HepG2 (cell line): ENCODE measurements around the gene RRAD. TPM values are rescaled to one million over a fixed set of nuclear protein-coding genes. Genes with fewer than 3 reads are reported as not detected.

ENCODE experiments used
- CBX2 ChIP-seq, 2 experiments: fragments of 200-600 bp in 1 of 2; sonication (generic); formaldehyde crosslinking in 1 of 2; IDR thresholded peaks; 2 replicates each; pipeline versions ENCODE4 v1.7.0 to v1.8.1; 2018 to 2022; ENCODE audit warnings: low read depth in 2 of 2, low read length in 1 of 2, mild to moderate bottlenecking in 1 of 2, missing genetic modification reagents in 1 of 2
- GMEB1 ChIP-seq: sonication (generic); formaldehyde crosslinking; IDR thresholded peaks from 2 replicates; pipeline ENCODE4 v1.5.1; 2020; ENCODE audit warnings: missing genetic modification reagents, mild to moderate bottlenecking, borderline replicate concordance
- NFE2L1 ChIP-seq: sonication (generic); formaldehyde crosslinking; IDR thresholded peaks from 2 replicates; pipeline ENCODE4 v1.4.0; 2020; ENCODE audit warnings: missing genetic modification reagents, mild to moderate bottlenecking, borderline replicate concordance
- NFKBIZ ChIP-seq: IDR thresholded peaks from 2 replicates; pipeline ENCODE4 v1.6.1; 2018; ENCODE audit warnings: missing genetic modification reagents, missing compliant biosample characterization
- PLSCR1 ChIP-seq: sonication (generic); formaldehyde crosslinking; IDR thresholded peaks from 2 replicates; pipeline ENCODE4 v1.5.0; 2020; ENCODE audit warnings: missing genetic modification reagents, mild to moderate bottlenecking, borderline replicate concordance
- POGZ ChIP-seq: sonication (generic); formaldehyde crosslinking; IDR thresholded peaks from 2 replicates; pipeline ENCODE4 v1.4.0; 2020; ENCODE audit warnings: mild to moderate bottlenecking, missing genetic modification reagents
- SATB2 ChIP-seq: sonication (generic); formaldehyde crosslinking; IDR thresholded peaks from 2 replicates; pipeline ENCODE4 v1.5.0; 2020; ENCODE audit warnings: missing genetic modification reagents
- ZBTB2 ChIP-seq: sonication (generic); formaldehyde crosslinking; IDR thresholded peaks from 2 replicates; pipeline ENCODE4 v1.8.0; 2022; ENCODE audit warnings: low read depth, missing genetic modification reagents
- ZBTB33 ChIP-seq: sonication (generic); formaldehyde crosslinking; IDR thresholded peaks from 2 replicates; pipeline ENCODE4 v1.4.0; 2020; ENCODE audit warnings: missing genetic modification reagents
- ZNF296 ChIP-seq: sonication (generic); formaldehyde crosslinking; conservative IDR thresholded peaks from 2 replicates; pipeline ENCODE4 v1.5.0; 2020; ENCODE audit warnings: mild to moderate bottlenecking, missing genetic modification reagents
- ZNF414 ChIP-seq: sonication (generic); formaldehyde crosslinking; IDR thresholded peaks from 2 replicates; pipeline ENCODE4 v1.5.0; 2020; ENCODE audit warnings: missing genetic modification reagents
- polyA plus RNA-seq, 8 experiments: library from polyadenylated mRNA; depleted of rRNA in 3 of 8; stranded (reverse) in 7 of 8; unstranded in 1 of 8; fragments of >200 nt; fragmentation: Illumina TruSeq in 4 of 8; extraction: Trizol in 4 of 8; gene quantifications; 2 replicates each; pipeline versions ENCODE4 v1.2.1 to v1.2.3, GENCODE V29; 2011 to 2016; ENCODE audit warnings: low read depth in 4 of 8, missing spikeins in 1 of 8, mixed read lengths in 1 of 8; ENCODE audit not compliant: insufficient read depth in 1 of 8
- total RNA-seq, 5 experiments: library from RNA; depleted of rRNA; stranded (reverse); fragments of >200 nt; fragmentation: Illumina TruSeq; extraction: Trizol; gene quantifications; 2 replicates each; pipeline ENCODE4 v1.2.3, GENCODE V29; 2016; ENCODE audit warnings: low read depth in 1 of 5

Gene RRAD
- total and polyA plus RNA-seq, 2 of the 13 experiments (the other 11 are each of a cell fraction or from before 2014, with no cell fraction given): 0.80 to 1.1 TPM

- TF ChIP-seq SATB2 (no peak), GMEB1 (CRISPR knock-in tag) (no peak; the same call in 1 of the 2 replicates), ZBTB33 (CRISPR knock-in tag) (peak; percentile 72), ZNF414 (CRISPR knock-in tag) (0 out of 2 replicates have a peak, but pooled peaks have one; percentile 45), POGZ (CRISPR knock-in tag) (peak; percentile 79), ZBTB2 (CRISPR knock-in tag) (no peak), NFE2L1 (no peak), ZNF296 (CRISPR knock-in tag) (no peak), NFKBIZ (CRISPR knock-in tag) (no peak; the same call in 1 of the 2 replicates), PLSCR1 (CRISPR knock-in tag) (no peak), CBX2 (IDR thresholded peaks at IDR 0.05; ENCODE audit: low read depth, low read length) (no peak), CBX2 (CRISPR knock-in tag; IDR thresholded peaks at IDR 0.05; ENCODE audit: low read depth) (peak; percentile 91; the same call in 1 of the 2 replicates)
These were observed 52.2 kb downstream of the RRAD start (continued) for GRCh38 chr16:66872943-66873684.
